A172 (cell line): ENCODE results near the gene SPTLC2. TPM values are rescaled to one million over a fixed set of nuclear protein-coding genes. Genes with fewer than 3 reads are reported as not detected.
"Not testable (repeated sequence)": the region's sequence is repeated elsewhere in the genome, so short reads cannot be mapped to it uniquely, and the experiment has no call there.

ENCODE experiments used
- DNase-seq: peaks from one replicate; pipeline ENCODE4 v3.0.0-alpha.2; 2015; ENCODE audit warnings: low spot score
- total RNA-seq: library from RNA; depleted of rRNA; stranded (reverse); fragments of >200 nt; shearing (Covaris generic); gene quantifications from 2 replicates; pipeline ENCODE4 v1.2.3, GENCODE V29; 2014

The SPTLC2 gene
- total RNA-seq, 1 experiment from 2014 or later, result 17.6 TPM

GRCh38 chr14:77547512-77548180, 68.8 kb downstream of the SPTLC2 start:
- DNase-seq, result no peak

GRCh38 chr14:77545171-77545570, 71.3 kb downstream of the SPTLC2 start:
- DNase-seq, result not testable (repeated sequence)

GRCh38 chr14:77544571-77544970, 71.9 kb downstream of the SPTLC2 start:
- no peak for DNase-seq

GRCh38 chr14:77543637-77544334, 72.7 kb downstream of the SPTLC2 start:
- DNase-seq, result no peak

GRCh38 chr14:77543240-77543551, 73.2 kb downstream of the SPTLC2 start:
- DNase-seq, result no peak

- no peak for DNase-seq
These were observed 73.8 kb downstream of the SPTLC2 start for GRCh38 chr14:77542421-77543239.

GRCh38 chr14:77541905-77542304, 74.5 kb downstream of the SPTLC2 start:
- DNase-seq, result no peak

- DNase-seq, result not testable (repeated sequence)
These were observed 79.5 kb downstream of the SPTLC2 start for GRCh38 chr14:77536951-77537350.

- DNase-seq, result no peak
These were observed 85.4 kb downstream of the SPTLC2 start for GRCh38 chr14:77531071-77531470.

- no peak for DNase-seq
These were observed 86.5 kb downstream of the SPTLC2 start for GRCh38 chr14:77529963-77530362.

GRCh38 chr14:77529213-77529612, 87.2 kb downstream of the SPTLC2 start:
- DNase-seq, result no peak

- not testable (repeated sequence) for DNase-seq
These were observed 87.7 kb downstream of the SPTLC2 start for GRCh38 chr14:77528701-77529100.

GRCh38 chr14:77526266-77526665, 90.2 kb downstream of the SPTLC2 start:
- no peak for DNase-seq

- no peak for DNase-seq
These were observed 91.9 kb downstream of the SPTLC2 start for GRCh38 chr14:77524536-77524935.

GRCh38 chr14:77523109-77523508, 93.3 kb downstream of the SPTLC2 start:
- DNase-seq, result no peak

- DNase-seq, result no peak
These were observed 95.9 kb downstream of the SPTLC2 start for GRCh38 chr14:77520555-77520954.

- DNase-seq, result no peak
These were observed 100.3 kb downstream of the SPTLC2 start for GRCh38 chr14:77516126-77516525.

GRCh38 chr14:77511486-77512162, 104.8 kb downstream of the SPTLC2 start:
- DNase-seq, result no peak

- DNase-seq, result no peak
These were observed 107.1 kb downstream of the SPTLC2 start for GRCh38 chr14:77509366-77509765.

- no peak for DNase-seq
These were observed 107.6 kb downstream of the SPTLC2 start for GRCh38 chr14:77508876-77509275.

- no peak for DNase-seq
These were observed 108.2 kb downstream of the SPTLC2 start for GRCh38 chr14:77508249-77508648.

- DNase-seq, result no peak
These were observed 108.7 kb downstream of the SPTLC2 start for GRCh38 chr14:77507762-77508161.
